HCT116 (cell line): ENCODE data around the gene PKN1. TPM values are rescaled to one million over a fixed set of nuclear protein-coding genes. Genes with fewer than 3 reads are reported as not detected.

Source experiments
- ATAC-seq: fragments of 200-7000 bp; cut with Tn5 transposase; 2 replicates; pipeline ENCODE4 v1.9.1; 2020; ENCODE audit warnings: mild to moderate bottlenecking, moderate library complexity
- BruUV-seq: library from RNA; stranded (reverse); fragments of 400-500 nt; replicated peaks from 2 replicates; lab custom pipeline; 2021; lab: Mats Ljungman, UMichigan
- CTCF ChIA-PET: fragments of 300-600 bp; sonication (Branson Sonifier 250); formaldehyde crosslinking; loops from one replicate; lab custom pipeline; 2021; ENCODE audit warnings: antibody characterized with exemption; lab: Charles Lee
- POLR2A ChIA-PET: fragments of 300-600, 350-600 bp; sonication (Branson Sonifier 250); formaldehyde crosslinking; loops from one replicate; lab custom pipeline; 2021; ENCODE audit warnings: antibody characterized with exemption; lab: Charles Lee
- RAD21 ChIA-PET, 2 experiments: fragments of 300-600 bp; sonication (Branson Sonifier 250); formaldehyde crosslinking; loops; one replicate each; lab custom pipeline; 2023; ENCODE audit warnings: low total read pairs in 2 of 2; ENCODE audit not compliant: uncharacterized antibody in 2 of 2, unreplicated experiment in 2 of 2, low non-redundant PET in 1 of 2; lab: Charles Lee
- DNase-seq: peaks from one replicate; pipeline ENCODE4 v3.0.0-alpha.2; 2010; ENCODE audit warnings: low read depth, low spot score
- H2AFZ ChIP-seq: fragments of 200-600 bp; shearing (Covaris generic), sonication (generic); 2 replicates; pipeline ENCODE4 v1.6.1; 2017; ENCODE audit warnings: low read depth, mixed run types, mixed read lengths, antibody characterized with exemption, low read length; ENCODE audit not compliant: poor library complexity, severe bottlenecking
- H3K27ac ChIP-seq: 2 replicates; pipeline ENCODE4 v1.5.1; 2012; ENCODE audit warnings: low read depth, low read length
- H3K27me3 ChIP-seq: fragments of 200-600 bp; sonication (generic); 2 replicates; pipeline ENCODE4 v1.6.1; 2016; ENCODE audit warnings: mixed run types, low read length, mixed read lengths; ENCODE audit not compliant: insufficient read depth
- H3K36me3 ChIP-seq, 2 experiments: fragments of 200-500 bp in 1 of 2; fragments of 200-600 bp in 1 of 2; sonication (Bioruptor generic) in 1 of 2; sonication (generic) in 1 of 2; 2 replicates each; pipeline versions ENCODE4 v1.5.1 to v1.6.1; 2014 to 2016; ENCODE audit warnings: low read length in 2 of 2, inconsistent platforms in 1 of 2, mixed read lengths in 1 of 2, mixed run types in 1 of 2; ENCODE audit not compliant: insufficient read depth in 2 of 2, control insufficient read depth in 1 of 2
- H3K4me1 ChIP-seq, 2 experiments: fragments of 200-600 bp in 1 of 2; sonication (generic) in 1 of 2; 2 replicates each; pipeline versions ENCODE4 v1.5.1 to v1.6.1; 2012 to 2017; ENCODE audit warnings: low read length in 2 of 2, inconsistent platforms in 1 of 2, mild to moderate bottlenecking in 1 of 2, mixed read lengths in 1 of 2, mixed run types in 1 of 2, moderate library complexity in 1 of 2; ENCODE audit not compliant: insufficient read depth in 2 of 2, control insufficient read depth in 1 of 2
- H3K4me2 ChIP-seq: fragments of 200-600 bp; sonication (generic); 2 replicates; pipeline ENCODE4 v1.6.1; 2017; ENCODE audit warnings: mixed run types, low read length, mixed read lengths
- H3K4me3 ChIP-seq, 2 experiments: fragments of 200-600 bp in 1 of 2; sonication (generic) in 1 of 2; replicated peaks in 1 of 2; 2 replicates each; pipeline ENCODE4 v1.5.1; 2011 to 2016; ENCODE audit warnings: low read length in 2 of 2, control low read depth in 1 of 2, low read depth in 1 of 2, mild to moderate bottlenecking in 1 of 2, mixed read lengths in 1 of 2, mixed run types in 1 of 2
- H3K79me2 ChIP-seq: fragments of 200-600 bp; sonication (generic); 2 replicates; pipeline ENCODE4 v1.6.1; 2017; ENCODE audit warnings: mild to moderate bottlenecking, mixed run types, low read length, moderate library complexity, mixed read lengths; ENCODE audit not compliant: insufficient read depth
- H3K9ac ChIP-seq: fragments of 200-600 bp; sonication (generic); 2 replicates; pipeline ENCODE4 v1.6.1; 2016; ENCODE audit warnings: low read length, mixed read lengths
- H3K9me2 ChIP-seq: fragments of 200-600 bp; sonication (generic), shearing (Covaris generic); 2 replicates; pipeline ENCODE4 v1.6.1; 2017; ENCODE audit warnings: mixed run types, mild to moderate bottlenecking, moderate library complexity; ENCODE audit not compliant: insufficient read depth
- H3K9me3 ChIP-seq, 2 experiments: fragments of 200-500 bp in 1 of 2; fragments of 200-600 bp in 1 of 2; sonication (Bioruptor generic) in 1 of 2; sonication (generic) in 1 of 2; 2 replicates each; pipeline ENCODE4 v1.6.1; 2014 to 2017; ENCODE audit warnings: low read length in 2 of 2, mixed read lengths in 2 of 2, inconsistent platforms in 1 of 2, low read depth in 1 of 2, mild to moderate bottlenecking in 1 of 2, mixed run types in 1 of 2, moderate library complexity in 1 of 2; ENCODE audit not compliant: control insufficient read depth in 1 of 2, insufficient read depth in 1 of 2
- H4K20me1 ChIP-seq: fragments of 200-600 bp; sonication (generic), shearing (Covaris generic); 2 replicates; pipeline ENCODE4 v1.6.1; 2017; ENCODE audit warnings: mixed run types, mild to moderate bottlenecking, moderate library complexity; ENCODE audit not compliant: insufficient read depth
- CBX3 ChIP-seq: IDR thresholded peaks from 2 replicates; pipeline ENCODE4 v1.6.1; 2012; ENCODE audit warnings: low read depth
- CEBPB ChIP-seq: IDR thresholded peaks from 2 replicates; pipeline ENCODE4 v1.6.1; 2012; ENCODE audit warnings: low read depth
- EGR1 ChIP-seq: IDR thresholded peaks from 2 replicates; pipeline ENCODE4 v1.6.1; 2012; ENCODE audit warnings: low read depth
- EZH2 ChIP-seq: fragments of 200-600 bp; sonication (generic); IDR thresholded peaks from 2 replicates; pipeline ENCODE4 v1.6.1; 2017; ENCODE audit warnings: antibody characterized with exemption, mixed run types
- FOSL1 ChIP-seq: IDR thresholded peaks from 2 replicates; pipeline ENCODE4 v1.6.1; 2012; ENCODE audit warnings: low read depth
- MAX ChIP-seq: IDR thresholded peaks from 2 replicates; pipeline ENCODE4 v1.6.1; 2012
- POLR2AphosphoS5 ChIP-seq: IDR thresholded peaks from 2 replicates; pipeline ENCODE4 v1.6.1; 2011; ENCODE audit warnings: mild to moderate bottlenecking, low read depth, low read length, moderate library complexity
- SIN3A ChIP-seq: IDR thresholded peaks from 2 replicates; pipeline ENCODE4 v1.6.1; 2012; ENCODE audit warnings: low read depth
- SP1 ChIP-seq: IDR thresholded peaks from 2 replicates; pipeline ENCODE4 v1.6.1; 2012; ENCODE audit warnings: low read depth
- SRF ChIP-seq: IDR thresholded peaks from 2 replicates; pipeline ENCODE4 v1.6.1; 2012; ENCODE audit warnings: low read depth
- TCF7L2 ChIP-seq: IDR thresholded peaks from 2 replicates; pipeline ENCODE4 v1.7.0; 2011; ENCODE audit warnings: borderline replicate concordance, inconsistent platforms; ENCODE audit not compliant: insufficient read depth, insufficient read length; ENCODE audit errors: extremely low read depth
- YY1 ChIP-seq: IDR thresholded peaks from 2 replicates; pipeline ENCODE4 v1.6.1; 2011; ENCODE audit warnings: low read length, low read depth, moderate library complexity, mild to moderate bottlenecking; ENCODE audit not compliant: insufficient replicate concordance; ENCODE audit errors: extremely low read depth
- ZFX ChIP-seq: fragments of 450-650 bp; IDR thresholded peaks from 2 replicates; pipeline ENCODE4 v1.6.1; 2017
- ZNF274 ChIP-seq: fragments of 200-500 bp; sonication (Bioruptor generic); IDR thresholded peaks from 2 replicates; pipeline ENCODE4 v1.6.1; 2014; ENCODE audit warnings: mild to moderate bottlenecking, low read depth, low read length, inconsistent platforms
- intact Hi-C: fragments of 100-400 bp; cut with micrococcal nuclease; formaldehyde crosslinking; loops from 2 replicates; pipeline ENCODE4 v1.10.0; 2022
- total RNA-seq: library from RNA; stranded (reverse); gene quantifications from one replicate; pipeline ENCODE4 v1.2.1, GENCODE V29; 2021; ENCODE audit not compliant: unreplicated experiment

PKN1 gene
- total RNA-seq, 1 experiment from 2014 or later: 248 TPM

- H3K9ac ChIP-seq: peak overlapping the region; percentile 80
- peak; percentile 49 for ATAC-seq
Observed at GRCh38 chr19:14433554-14434501, 722 bp downstream of the PKN1 start.

More at GRCh38 chr19:14433554-14434501, 722 bp downstream of the PKN1 start:
- TF ChIP-seq CBX3 (no peak), SP1 (no peak), ZNF274 (no peak), SIN3A (peak; percentile 59; the same call in 1 of the 2 replicates), EGR1 (peak; percentile 83), ZFX (peak; percentile 70; the same call in 1 of the 2 replicates), POLR2AphosphoS5 (peak; percentile 46), CEBPB (no peak), FOSL1 (no peak), YY1 (no peak), EZH2 (no peak), SRF (no peak), TCF7L2 (peak; percentile 11), MAX (peak; percentile 69)
- BruUV-seq: no TSS peak
- Histone ChIP-seq H3K27me3 (no peaks in the 10 kb centered on the region), H3K36me3 (no peaks in the 10 kb centered on the region), H3K9me2 (no peaks in the 10 kb centered on the region), H3K4me1 (peaks cover 21 to 41% of the 10 kb centered on the region in 2 experiments), H3K27ac (peak overlapping the region; percentile 95), H2AFZ (no peak overlapping the region), H4K20me1 (no peaks in the 10 kb centered on the region), H3K4me3 (peak overlapping the region; percentile 75 to 79), H3K4me2 (peak overlapping the region; percentile 99), H3K9me3 (no peaks in the 10 kb centered on the region), H3K79me2 (peaks cover 47% of the 10 kb centered on the region)
- DNase-seq: no peak
- ChIA-PET POLR2A (interaction anchor here (0.6 to 1.3 kb wide), 2 partner anchors 70 to 80 kb away, joined by 4 read pairs; no protein-coding TSS in a partner anchor), CTCF (no interaction called here), RAD21 (no interaction called here)
- intact Hi-C loops: loop anchor here (10.0 kb wide), 1 partner anchor 51 kb away; no protein-coding TSS in a partner anchor
